ENCODE results near the gene DPP7. TPM values are rescaled to one million over a fixed set of nuclear protein-coding genes. Genes with fewer than 3 reads are reported as not detected.

Gene DPP7
- total and polyA plus RNA-seq, 3 donors from 2014 or later, result 207 to 242 (median 215) TPM

DNA sequence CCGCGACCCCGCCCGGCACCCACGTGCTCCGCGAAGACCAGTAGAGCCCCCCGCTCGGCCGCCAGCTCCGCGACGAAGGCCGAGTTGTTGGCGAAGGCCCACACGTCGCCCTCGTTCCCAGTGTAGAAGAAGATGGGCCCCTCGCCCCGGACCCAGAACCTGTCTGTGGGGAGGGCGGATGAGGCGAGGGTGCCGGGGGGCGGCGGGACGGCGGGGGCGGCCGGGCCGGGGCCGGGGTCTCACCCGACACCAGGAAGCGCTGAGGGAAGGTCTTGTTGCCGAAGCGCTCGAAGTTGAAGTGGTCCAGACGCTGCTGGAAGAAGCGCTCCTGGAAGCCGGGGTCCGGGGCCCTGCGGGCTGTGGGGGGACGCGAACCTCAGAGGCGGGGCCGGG is 317 bp downstream of the DPP7 start:
- peak overlapping the region; percentile 76 to 78 for H3K4me3 ChIP-seq
- intact Hi-C loops (cut with DNase I; ENCODE audit: low total_unique reads), result loop anchor here (10.0 kb wide), 1 partner anchor 111 kb away; the partner anchor contains the start of genes CYSRT1, RNF208 and RNF224
- WGBS, 2 donors, result 1% methylated on average over 28 of the region's 45 CpGs; no CpG with 5 or more reads in 1 of the 2 donors
- DNase-seq, result no peak
- peaks cover 22% of the 10 kb centered on the region for H3K4me1 ChIP-seq
- no peaks in the 10 kb centered on the region for H3K27me3 ChIP-seq
- TF ChIP-seq POLR2A (IDR thresholded peaks at IDR 0.05), result no peak
- TF ChIP-seq, protein P1, sequence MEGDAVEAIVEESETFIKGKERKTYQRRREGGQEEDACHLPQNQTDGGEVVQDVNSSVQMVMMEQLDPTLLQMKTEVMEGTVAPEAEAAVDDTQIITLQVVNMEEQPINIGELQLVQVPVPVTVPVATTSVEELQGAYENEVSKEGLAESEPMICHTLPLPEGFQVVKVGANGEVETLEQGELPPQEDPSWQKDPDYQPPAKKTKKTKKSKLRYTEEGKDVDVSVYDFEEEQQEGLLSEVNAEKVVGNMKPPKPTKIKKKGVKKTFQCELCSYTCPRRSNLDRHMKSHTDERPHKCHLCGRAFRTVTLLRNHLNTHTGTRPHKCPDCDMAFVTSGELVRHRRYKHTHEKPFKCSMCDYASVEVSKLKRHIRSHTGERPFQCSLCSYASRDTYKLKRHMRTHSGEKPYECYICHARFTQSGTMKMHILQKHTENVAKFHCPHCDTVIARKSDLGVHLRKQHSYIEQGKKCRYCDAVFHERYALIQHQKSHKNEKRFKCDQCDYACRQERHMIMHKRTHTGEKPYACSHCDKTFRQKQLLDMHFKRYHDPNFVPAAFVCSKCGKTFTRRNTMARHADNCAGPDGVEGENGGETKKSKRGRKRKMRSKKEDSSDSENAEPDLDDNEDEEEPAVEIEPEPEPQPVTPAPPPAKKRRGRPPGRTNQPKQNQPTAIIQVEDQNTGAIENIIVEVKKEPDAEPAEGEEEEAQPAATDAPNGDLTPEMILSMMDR (IDR thresholded peaks at IDR 0.05), result no peak
- no peaks in the 10 kb centered on the region for H3K9me3 ChIP-seq
- no peaks in the 10 kb centered on the region for H3K36me3 ChIP-seq (ENCODE audit: low read depth, missing control alignments)
- peak overlapping the region in 1 of 2 donors; percentile 71 for H3K27ac ChIP-seq

DNA sequence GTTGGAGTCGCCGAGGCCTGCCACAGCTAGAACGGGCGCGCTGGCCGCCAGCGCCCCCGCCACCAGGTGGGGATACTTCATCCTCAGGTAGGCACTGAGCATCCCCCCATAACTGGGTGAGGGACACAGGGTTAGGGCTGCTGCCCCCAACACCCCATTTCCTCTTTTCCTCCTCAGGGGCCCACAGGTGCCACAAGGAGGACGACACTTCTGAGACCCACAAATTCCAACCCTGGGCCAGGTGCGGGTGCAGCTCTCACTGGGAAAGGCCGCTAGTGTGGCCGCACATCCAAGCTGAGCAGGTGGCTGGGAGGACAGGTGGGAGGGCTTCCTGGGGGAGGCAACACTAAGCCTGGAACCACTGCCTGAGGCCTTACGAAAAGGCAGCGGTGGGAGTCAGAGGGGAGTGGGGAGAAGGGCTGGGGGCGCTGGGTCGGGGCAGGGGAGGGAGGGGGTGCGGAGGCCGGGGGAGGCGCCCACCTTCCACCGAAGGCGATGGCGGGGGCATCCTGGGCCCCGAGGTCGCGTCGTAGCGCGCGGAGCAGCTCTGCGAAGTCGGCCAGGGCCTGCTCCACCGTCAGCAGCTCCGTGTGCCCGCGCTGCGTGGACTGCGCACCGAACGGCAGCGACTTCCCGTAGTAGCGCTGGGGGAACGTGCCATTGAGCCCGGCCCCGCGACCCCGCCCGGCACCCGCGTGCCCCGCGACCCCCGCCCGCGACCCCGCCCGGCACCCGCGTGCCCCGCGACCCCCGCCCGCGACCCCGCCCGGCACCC is 961 bp downstream of the DPP7 start:
- TF ChIP-seq, protein P1 (IDR thresholded peaks at IDR 0.05), result no peak
- no peak for TF ChIP-seq POLR2A (IDR thresholded peaks at IDR 0.05)
- 38 to 66% methylated on average over 9 to 34 of the region's 66 CpGs for WGBS, 2 donors
- Histone ChIP-seq H3K4me3 (peak overlapping the region in 1 of 2 donors; percentile 29), H3K27me3 (no peaks in the 10 kb centered on the region), H3K9me3 (no peaks in the 10 kb centered on the region), H3K4me1 (peaks cover 22% of the 10 kb centered on the region), H3K36me3 (ENCODE audit: low read depth, missing control alignments) (no peaks in the 10 kb centered on the region), H3K27ac (no peak overlapping the region)
- intact Hi-C loops (cut with DNase I; ENCODE audit: low total_unique reads), result loop anchor here (10.0 kb wide), 1 partner anchor 111 kb away; the partner anchor contains the start of genes CYSRT1, RNF208 and RNF224
- peak; percentile 43 for DNase-seq

- intact Hi-C loops (cut with DNase I; ENCODE audit: low total_unique reads), result loop anchor here (10.0 kb wide), 1 partner anchor 112 kb away; the partner anchor contains the start of genes CYSRT1, RNF208 and RNF224
- Histone ChIP-seq H3K27me3 (no peaks in the 10 kb centered on the region), H3K9me3 (no peaks in the 10 kb centered on the region), H3K4me1 (peaks cover 22% of the 10 kb centered on the region), H3K27ac (no peak overlapping the region), H3K36me3 (ENCODE audit: low read depth, missing control alignments) (no peaks in the 10 kb centered on the region), H3K4me3 (no peak overlapping the region)
- WGBS, 2 donors, result 69 to 91% methylated on average over 6 to 42 of the region's 42 CpGs
- no peak for DNase-seq
- no peak for TF ChIP-seq POLR2A (IDR thresholded peaks at IDR 0.05)
- TF ChIP-seq, protein P1 (IDR thresholded peaks at IDR 0.05), result no peak
Observed at GRCh38 chr9:137112564-137113384, 1.8 kb downstream of the DPP7 start.

GRCh38 chr9:137111788-137112563 is 2.6 kb downstream of the DPP7 start:
- intact Hi-C loops (cut with DNase I; ENCODE audit: low total_unique reads), result loop anchor here (10.0 kb wide), 1 partner anchor 113 kb away; the partner anchor contains the start of genes CYSRT1, RNF208 and RNF224
- H3K36me3 ChIP-seq (ENCODE audit: low read depth, missing control alignments), result no peaks in the 10 kb centered on the region

More at GRCh38 chr9:137111788-137112563, 2.6 kb downstream of the DPP7 start:
- H3K4me1 ChIP-seq, result peaks cover 17% of the 10 kb centered on the region
- TF ChIP-seq, protein P1 (IDR thresholded peaks at IDR 0.05), result no peak
- no peak for TF ChIP-seq POLR2A (IDR thresholded peaks at IDR 0.05)
- H3K4me3 ChIP-seq, result no peak overlapping the region
- WGBS, 2 donors, result 89 to 92% methylated on average over 20 to 31 of the region's 35 CpGs
- no peaks in the 10 kb centered on the region for H3K27me3 ChIP-seq
- DNase-seq, result no peak
- H3K9me3 ChIP-seq, result no peaks in the 10 kb centered on the region
- H3K27ac ChIP-seq, result no peak overlapping the region
